Measurements from ENCODE around the gene RFTN1. TPM values are rescaled to one million over a fixed set of nuclear protein-coding genes. Genes with fewer than 3 reads are reported as not detected.

Gene RFTN1
- total and polyA plus RNA-seq, 9 of the 15 experiments (the other 6 are each of a cell fraction or from before 2014, with no cell fraction given): 0.08 to 0.51 (median 0.11) TPM; not detected in 6

DNA sequence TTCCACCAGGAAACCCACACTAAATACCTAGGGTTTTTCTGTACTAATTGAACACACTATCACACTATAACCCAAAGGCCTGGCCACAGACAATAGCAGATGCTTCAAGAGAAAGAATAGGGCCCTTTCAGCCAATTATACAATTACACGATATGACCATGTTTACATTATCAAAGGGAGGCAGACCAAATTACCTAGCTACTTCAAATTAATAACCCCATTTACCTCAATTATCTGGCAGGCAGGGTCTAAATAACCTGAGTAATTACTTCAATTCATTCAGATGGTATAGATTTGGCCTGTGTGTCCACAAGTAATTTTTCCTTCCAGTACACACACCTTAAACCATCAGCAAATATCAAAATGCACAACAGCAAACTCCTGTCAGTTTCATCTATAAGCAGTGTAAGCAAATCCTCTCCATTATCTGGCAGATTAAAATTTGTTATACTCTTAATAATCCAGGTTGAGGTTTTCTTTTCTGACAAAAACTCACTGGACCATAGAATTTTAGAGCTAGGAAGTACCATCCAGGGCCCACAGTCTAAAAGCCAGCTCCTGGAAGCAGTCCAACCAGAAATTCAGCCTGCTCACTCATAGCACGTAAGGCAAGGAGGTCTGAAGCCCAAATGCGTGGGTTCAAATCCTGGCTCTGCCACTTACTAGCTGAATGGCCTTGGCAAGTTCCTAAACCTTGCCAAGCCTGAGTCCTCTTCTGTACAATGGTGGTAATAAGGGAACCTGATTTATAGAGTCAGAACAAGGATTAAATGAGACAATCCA, 51.8 kb downstream of the RFTN1 start:
- no peak overlapping the region for H3K4me3 ChIP-seq
- DNase-seq (ENCODE audit: extremely low read depth in 1 of 4, low spot score in 3 of 4): no peak
- intact Hi-C loops (cut with micrococcal nuclease) (no loop called here), in situ Hi-C loops (cut with MboI) (no loop called here)
- no peaks in the 10 kb centered on the region for H3K9me1 ChIP-seq (ENCODE audit: control insufficient read depth, insufficient read depth, low read length)
- ChIA-PET CTCF (ENCODE audit: low intra/inter-chr PET ratio) (no interaction called here), POLR2A (interaction anchor here (0.8 to 0.9 kb wide), 2 partner anchors 15 to 17 kb away, joined by 3 to 4 read pairs; no protein-coding TSS in a partner anchor)
- no peak for FAIRE-seq
- peaks cover 11 to 16% of the 10 kb centered on the region in 2 experiments; a peak in 4 of 5 replicates for H3K27me3 ChIP-seq (ENCODE audit: control insufficient read depth in 2 of 2, insufficient read depth in 2 of 2, low read length in 2 of 2)
- H3K79me2 ChIP-seq (ENCODE audit: control insufficient read depth, insufficient read depth, low read length): no peaks in the 10 kb centered on the region
- no TSS peak for BruUV-seq (replicated peaks)
- H3K9me3 ChIP-seq (replicated peaks; ENCODE audit: control insufficient read depth, insufficient read depth, low read depth, low read length): no peaks in the 10 kb centered on the region
- no peak overlapping the region for H2AFZ ChIP-seq (ENCODE audit: low read depth, low read length)
- no peak overlapping the region for H3K27ac ChIP-seq (ENCODE audit: extremely low read depth, low read depth, low read length)
- H3K4me1 ChIP-seq (replicated peaks in 1 of 2; ENCODE audit: control insufficient read depth in 2 of 2, insufficient read depth in 2 of 2, low read length in 2 of 2): no peaks in the 10 kb centered on the region
- 2% methylated on average over 3 of the region's 3 CpGs for WGBS (ENCODE audit: insufficient coverage, low coverage, missing lambda C conversion rate)
- H3K4me2 ChIP-seq (ENCODE audit: insufficient read depth, low read length): no peak overlapping the region
- TF ChIP-seq, protein P1, sequence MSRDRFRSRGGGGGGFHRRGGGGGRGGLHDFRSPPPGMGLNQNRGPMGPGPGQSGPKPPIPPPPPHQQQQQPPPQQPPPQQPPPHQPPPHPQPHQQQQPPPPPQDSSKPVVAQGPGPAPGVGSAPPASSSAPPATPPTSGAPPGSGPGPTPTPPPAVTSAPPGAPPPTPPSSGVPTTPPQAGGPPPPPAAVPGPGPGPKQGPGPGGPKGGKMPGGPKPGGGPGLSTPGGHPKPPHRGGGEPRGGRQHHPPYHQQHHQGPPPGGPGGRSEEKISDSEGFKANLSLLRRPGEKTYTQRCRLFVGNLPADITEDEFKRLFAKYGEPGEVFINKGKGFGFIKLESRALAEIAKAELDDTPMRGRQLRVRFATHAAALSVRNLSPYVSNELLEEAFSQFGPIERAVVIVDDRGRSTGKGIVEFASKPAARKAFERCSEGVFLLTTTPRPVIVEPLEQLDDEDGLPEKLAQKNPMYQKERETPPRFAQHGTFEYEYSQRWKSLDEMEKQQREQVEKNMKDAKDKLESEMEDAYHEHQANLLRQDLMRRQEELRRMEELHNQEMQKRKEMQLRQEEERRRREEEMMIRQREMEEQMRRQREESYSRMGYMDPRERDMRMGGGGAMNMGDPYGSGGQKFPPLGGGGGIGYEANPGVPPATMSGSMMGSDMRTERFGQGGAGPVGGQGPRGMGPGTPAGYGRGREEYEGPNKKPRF (IDR thresholded peaks at IDR 0.05; ENCODE audit: low read depth, low read length): no peak
- TF ChIP-seq DMBX1 (CRISPR knock-in tag; IDR thresholded peaks at IDR 0.05; ENCODE audit: borderline replicate concordance): no peak
- no peak for TF ChIP-seq TRIM28 (IDR thresholded peaks at IDR 0.05)
- TF ChIP-seq, protein P2, sequence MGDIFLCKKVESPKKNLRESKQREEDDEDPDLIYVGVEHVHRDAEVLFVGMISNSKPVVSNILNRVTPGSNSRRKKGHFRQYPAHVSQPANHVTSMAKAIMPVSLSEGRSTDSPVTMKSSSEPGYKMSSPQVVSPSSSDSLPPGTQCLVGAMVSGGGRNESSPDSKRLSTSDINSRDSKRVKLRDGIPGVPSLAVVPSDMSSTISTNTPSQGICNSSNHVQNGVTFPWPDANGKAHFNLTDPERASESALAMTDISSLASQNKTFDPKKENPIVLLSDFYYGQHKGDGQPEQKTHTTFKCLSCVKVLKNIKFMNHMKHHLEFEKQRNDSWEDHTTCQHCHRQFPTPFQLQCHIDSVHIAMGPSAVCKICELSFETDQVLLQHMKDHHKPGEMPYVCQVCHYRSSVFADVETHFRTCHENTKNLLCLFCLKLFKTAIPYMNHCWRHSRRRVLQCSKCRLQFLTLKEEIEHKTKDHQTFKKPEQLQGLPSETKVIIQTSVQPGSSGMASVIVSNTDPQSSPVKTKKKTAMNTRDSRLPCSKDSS (IDR thresholded peaks at IDR 0.05; ENCODE audit: low read depth, partially characterized antibody): no peak
- no peak for TF ChIP-seq GABPB1 (CRISPR knock-in tag; IDR thresholded peaks at IDR 0.05)
- TF ChIP-seq, protein P3, sequence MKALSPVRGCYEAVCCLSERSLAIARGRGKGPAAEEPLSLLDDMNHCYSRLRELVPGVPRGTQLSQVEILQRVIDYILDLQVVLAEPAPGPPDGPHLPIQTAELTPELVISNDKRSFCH (CRISPR knock-in tag; IDR thresholded peaks at IDR 0.05): no peak
- TF ChIP-seq, protein P3 (tag; IDR thresholded peaks at IDR 0.05): no peak
- TF ChIP-seq ETS2 (tag; IDR thresholded peaks at IDR 0.05; ENCODE audit: borderline replicate concordance, poor library complexity, severe bottlenecking): no peak
- TF ChIP-seq ZKSCAN3 (CRISPR knock-in tag; IDR thresholded peaks at IDR 0.05): no peak
- TF ChIP-seq RFX5 (IDR thresholded peaks at IDR 0.05; ENCODE audit: low read depth, low read length): no peak
- no peaks in the 10 kb centered on the region for H4K20me1 ChIP-seq (replicated peaks; ENCODE audit: control insufficient read depth, insufficient read depth, low read length)
- H3K9ac ChIP-seq (ENCODE audit: insufficient read depth in 1 of 2, low read depth in 2 of 2, low read length in 2 of 2): no peak overlapping the region
- ATAC-seq: no peak
- H3K36me3 ChIP-seq (ENCODE audit: control insufficient read depth, insufficient read depth, low read length): no peaks in the 10 kb centered on the region
